Esophagus squamous epithelium (tissue), 5 donors: Measurements from ENCODE around the gene WLS. TPM values are rescaled to one million over a fixed set of nuclear protein-coding genes. Genes with fewer than 3 reads are reported as not detected.

Source experiments
- DNase-seq: peaks from one replicate; lab custom pipeline; 2025; lab: John Stamatoyannopoulos, UW
- H3K27ac ChIP-seq, 4 donors: fragments of 200-600 bp; sonication (generic); one replicate each; pipeline ENCODE4 v1.5.1; 2016 to 2019; ENCODE audit warnings: mild to moderate bottlenecking in 1 of 4
- H3K27me3 ChIP-seq, 4 donors: fragments of 200-600 bp; sonication (generic); 1 replicate in 3 of 4; 2 replicates in 1 of 4; pipeline versions ENCODE4 v1.5.1 to v1.6.0; 2017 to 2021; ENCODE audit warnings: antibody characterized with exemption in 1 of 4
- H3K36me3 ChIP-seq, 3 donors: fragments of 200-600 bp; sonication (generic); one replicate each; pipeline ENCODE4 v1.5.1; 2016 to 2019
- H3K4me1 ChIP-seq, 3 donors: fragments of 200-600 bp; sonication (generic); one replicate each; pipeline ENCODE4 v1.5.1; 2017 to 2019
- H3K4me3 ChIP-seq, 4 donors: fragments of 200-600 bp; sonication (generic); 1 replicate in 3 of 4; 2 replicates in 1 of 4; pipeline ENCODE4 v1.5.1; 2016 to 2019; ENCODE audit warnings: mild to moderate bottlenecking in 2 of 4, moderate library complexity in 1 of 4
- H3K9me3 ChIP-seq, 3 donors: fragments of 200-600 bp; sonication (generic); one replicate each; pipeline ENCODE4 v1.5.1; 2016 to 2019
- POLR2A ChIP-seq, 4 donors: fragments of 450-650 bp; IDR thresholded peaks; one replicate each; pipeline ENCODE4 v1.6.1; 2017; ENCODE audit warnings: antibody characterized with exemption in 4 of 4, mild to moderate bottlenecking in 4 of 4, moderate library complexity in 3 of 4
- WGBS, 2 donors: methylation state at CpG; one replicate each; pipeline ENCODE4 v1.1.5; 2018; 5-methylcytosine and 5-hydroxymethylcytosine counted together
- intact Hi-C: fragments of 100-400 bp; cut with DNase I; formaldehyde crosslinking; loops from one replicate; pipeline ENCODE4 v1.15.0; 2022
- total RNA-seq, 4 donors: library from RNA; depleted of rRNA; stranded (reverse); fragments of >200 nt; gene quantifications; one replicate each; pipeline ENCODE4 v1.1.0, GENCODE V29; 2016
- TF ChIP-seq, protein P1 (sequence below), 6 experiments: fragments of 450-650 bp in 4 of 6; fragments of 200-600 bp in 2 of 6; sonication (generic) in 2 of 6; IDR thresholded peaks; one replicate each; pipeline ENCODE4 v1.5.1; 2016 to 2019; ENCODE audit warnings: antibody characterized with exemption in 6 of 6, mild to moderate bottlenecking in 4 of 6, moderate library complexity in 4 of 6
- donor health status: DM: yes; HTN: yes; CAD: no.

Gene WLS
- total RNA-seq, 4 donors from 2014 or later: 30.4 to 87.8 (median 60.0) TPM

DNA sequence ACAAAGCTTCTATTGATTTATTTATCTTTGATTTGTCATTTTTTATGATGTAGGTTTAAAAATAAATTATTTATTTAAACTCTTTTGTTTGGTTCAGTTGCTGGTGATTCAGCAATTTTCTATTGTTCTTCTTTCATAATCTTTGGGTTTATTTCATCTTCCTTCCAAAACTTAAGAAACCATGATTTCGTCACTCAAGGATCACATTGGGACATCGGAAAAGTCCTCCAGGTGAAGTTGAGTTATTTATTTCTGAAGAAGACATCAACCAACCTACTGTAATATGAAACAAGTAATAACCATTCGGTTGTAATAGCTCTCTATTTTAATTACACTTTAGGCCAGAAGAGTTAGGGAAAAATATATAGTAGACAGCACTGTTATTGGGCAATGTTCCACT lies 23.0 kb upstream of the WLS start:
- no peak for DNase-seq
- intact Hi-C loops: no loop called here
- peak overlapping the region in 1 of 4 donors; percentile 23 for H3K27ac ChIP-seq
- TF ChIP-seq POLR2A (IDR thresholded peaks at IDR 0.05): no peak
- TF ChIP-seq, protein P1, sequence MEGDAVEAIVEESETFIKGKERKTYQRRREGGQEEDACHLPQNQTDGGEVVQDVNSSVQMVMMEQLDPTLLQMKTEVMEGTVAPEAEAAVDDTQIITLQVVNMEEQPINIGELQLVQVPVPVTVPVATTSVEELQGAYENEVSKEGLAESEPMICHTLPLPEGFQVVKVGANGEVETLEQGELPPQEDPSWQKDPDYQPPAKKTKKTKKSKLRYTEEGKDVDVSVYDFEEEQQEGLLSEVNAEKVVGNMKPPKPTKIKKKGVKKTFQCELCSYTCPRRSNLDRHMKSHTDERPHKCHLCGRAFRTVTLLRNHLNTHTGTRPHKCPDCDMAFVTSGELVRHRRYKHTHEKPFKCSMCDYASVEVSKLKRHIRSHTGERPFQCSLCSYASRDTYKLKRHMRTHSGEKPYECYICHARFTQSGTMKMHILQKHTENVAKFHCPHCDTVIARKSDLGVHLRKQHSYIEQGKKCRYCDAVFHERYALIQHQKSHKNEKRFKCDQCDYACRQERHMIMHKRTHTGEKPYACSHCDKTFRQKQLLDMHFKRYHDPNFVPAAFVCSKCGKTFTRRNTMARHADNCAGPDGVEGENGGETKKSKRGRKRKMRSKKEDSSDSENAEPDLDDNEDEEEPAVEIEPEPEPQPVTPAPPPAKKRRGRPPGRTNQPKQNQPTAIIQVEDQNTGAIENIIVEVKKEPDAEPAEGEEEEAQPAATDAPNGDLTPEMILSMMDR (IDR thresholded peaks at IDR 0.05): no peak
- 66 to 71% methylated on average over 3 of the region's 3 CpGs for WGBS, 2 donors
- H3K27me3 ChIP-seq: no peaks in the 10 kb centered on the region
- no peaks in the 10 kb centered on the region for H3K4me1 ChIP-seq
- H3K4me3 ChIP-seq: no peak overlapping the region
- H3K9me3 ChIP-seq: no peaks in the 10 kb centered on the region
- no peaks in the 10 kb centered on the region for H3K36me3 ChIP-seq

DNA sequence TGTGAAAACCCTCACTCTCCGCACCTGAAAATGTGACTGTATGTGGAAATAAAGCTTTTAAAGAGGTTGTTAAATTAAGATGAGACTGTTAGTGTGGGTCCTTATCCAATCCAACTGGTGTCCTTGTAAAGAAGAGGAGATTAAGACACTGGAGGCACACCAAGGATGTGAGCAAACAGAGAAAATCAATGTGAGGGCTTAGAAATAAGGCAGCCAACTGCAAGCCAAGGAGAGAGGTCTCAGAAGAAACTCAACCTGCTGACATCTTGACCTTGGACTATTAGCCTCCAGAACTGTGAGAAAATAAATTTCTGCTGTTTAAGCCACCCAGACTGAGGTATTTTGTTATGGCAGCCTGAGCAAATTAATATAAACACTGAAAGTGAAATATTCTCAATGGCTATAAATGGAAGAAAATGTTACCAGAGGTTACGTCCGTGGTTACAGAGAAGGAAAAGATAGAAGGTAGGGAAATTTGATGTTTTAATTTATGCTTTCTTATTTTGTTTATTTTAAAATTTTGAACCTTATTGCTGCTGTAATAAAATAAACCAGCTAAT lies 22.4 kb upstream of the WLS start:
- WGBS, 2 donors: 55 to 79% methylated on average over 3 of the region's 3 CpGs
- Histone ChIP-seq H3K27me3 (no peaks in the 10 kb centered on the region), H3K36me3 (no peaks in the 10 kb centered on the region), H3K4me3 (no peak overlapping the region), H3K9me3 (no peaks in the 10 kb centered on the region), H3K4me1 (no peaks in the 10 kb centered on the region), H3K27ac (peak overlapping the region in 2 of 4 donors; percentile 4 to 23)
- DNase-seq: no peak
- intact Hi-C loops: no loop called here
- TF ChIP-seq POLR2A (IDR thresholded peaks at IDR 0.05): no peak
- TF ChIP-seq, protein P1 (IDR thresholded peaks at IDR 0.05): no peak

DNA sequence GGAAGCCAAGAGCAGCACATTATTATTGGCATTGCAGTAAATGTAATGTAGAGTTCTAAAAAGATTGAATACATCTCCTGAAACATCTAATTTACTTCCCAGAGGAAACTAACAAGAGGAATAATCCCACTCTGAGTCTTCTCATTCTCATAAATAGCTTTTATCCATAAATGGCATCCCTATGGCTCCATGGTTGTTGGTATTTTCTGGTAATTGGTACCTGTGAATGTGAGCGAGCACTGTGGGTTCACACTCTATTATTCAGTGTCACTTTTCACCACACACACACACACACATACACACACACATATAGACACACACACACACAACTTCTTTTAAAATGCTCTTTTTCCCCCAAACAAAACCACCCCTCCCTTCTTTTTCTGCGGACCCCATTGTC lies 4.7 kb upstream of the WLS start:
- Histone ChIP-seq H3K36me3 (no peaks in the 10 kb centered on the region), H3K9me3 (no peaks in the 10 kb centered on the region), H3K27ac (no peak overlapping the region), H3K4me1 (peaks cover 0 to 12% (median 0%) of the 10 kb centered on the region in 3 donors), H3K4me3 (no peak overlapping the region), H3K27me3 (no peaks in the 10 kb centered on the region)
- DNase-seq: no peak
- WGBS, 2 donors: 90 to 92% methylated on average over 2 of the region's 2 CpGs
- TF ChIP-seq POLR2A (IDR thresholded peaks at IDR 0.05): no peak
- TF ChIP-seq, protein P1 (IDR thresholded peaks at IDR 0.05): no peak
- intact Hi-C loops: no loop called here

- Histone ChIP-seq H3K27me3 (no peaks in the 10 kb centered on the region), H3K36me3 (no peaks in the 10 kb centered on the region), H3K4me1 (peaks cover 6 to 30% (median 6%) of the 10 kb centered on the region in 3 donors), H3K9me3 (no peaks in the 10 kb centered on the region), H3K27ac (no peak overlapping the region), H3K4me3 (no peak overlapping the region)
- no peak for DNase-seq
- WGBS, 2 donors: 55 to 71% methylated on average over 2 of the region's 2 CpGs
- TF ChIP-seq, protein P1 (IDR thresholded peaks at IDR 0.05): no peak
- no peak for TF ChIP-seq POLR2A (IDR thresholded peaks at IDR 0.05)
- intact Hi-C loops: no loop called here
Observed at GRCh38 chr1:68234094-68234493, 1.8 kb upstream of the WLS start.

- peak overlapping the region in 3 of 4 donors; percentile 75 to 92 (median 84) for H3K4me3 ChIP-seq
- TF ChIP-seq POLR2A (IDR thresholded peaks at IDR 0.05): no peak
Observed at GRCh38 chr1:68233202-68233601, 879 bp upstream of the WLS start.

More at GRCh38 chr1:68233202-68233601, 879 bp upstream of the WLS start:
- H3K36me3 ChIP-seq: no peaks in the 10 kb centered on the region
- no peaks in the 10 kb centered on the region for H3K9me3 ChIP-seq
- H3K27ac ChIP-seq: peak overlapping the region in 3 of 4 donors; percentile 90 to 95 (median 95)
- intact Hi-C loops: no loop called here
- WGBS, 2 donors: 24 to 29% methylated on average over 1 of the region's 1 CpG
- DNase-seq: no peak
- no peaks in the 10 kb centered on the region for H3K27me3 ChIP-seq
- H3K4me1 ChIP-seq: peaks cover 6 to 37% (median 9%) of the 10 kb centered on the region in 3 donors
